HG03575 (cell line): Measurements from ENCODE around the gene WBP2NL.
"Not testable (repeated sequence)": the region's sequence is repeated elsewhere in the genome, so short reads cannot be mapped to it uniquely, and the experiment has no call there.

Experiments used
- ATAC-seq: cut with Tn5 transposase; IDR thresholded peaks from one replicate; pipeline ENCODE4 v1.9.1; 2021; ENCODE audit not compliant: unreplicated experiment, insufficient number of reproducible peaks, low FRiP score; ENCODE audit errors: extremely low read depth

Gene WBP2NL

DNA sequence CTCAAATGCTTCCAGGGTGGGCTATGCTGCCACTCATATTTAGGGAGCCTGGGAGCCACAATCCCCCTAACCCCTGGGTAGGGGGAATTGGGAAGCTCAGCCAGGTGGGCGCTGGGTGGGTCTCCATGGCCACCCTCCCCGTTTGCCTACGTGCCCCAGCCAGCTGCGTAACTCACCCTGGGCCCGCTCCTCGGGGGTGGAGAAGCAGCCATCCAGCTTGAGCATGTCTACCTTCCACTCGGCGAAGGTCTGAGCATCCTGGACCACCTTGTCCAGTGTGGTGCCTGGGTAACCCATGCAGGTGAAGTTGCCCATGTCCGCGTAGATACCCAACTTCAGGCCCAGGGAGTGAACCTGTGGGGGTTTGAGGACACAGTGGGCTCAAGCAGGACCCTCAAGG is 68.3 kb downstream of the WBP2NL start:
- no peak for ATAC-seq

DNA sequence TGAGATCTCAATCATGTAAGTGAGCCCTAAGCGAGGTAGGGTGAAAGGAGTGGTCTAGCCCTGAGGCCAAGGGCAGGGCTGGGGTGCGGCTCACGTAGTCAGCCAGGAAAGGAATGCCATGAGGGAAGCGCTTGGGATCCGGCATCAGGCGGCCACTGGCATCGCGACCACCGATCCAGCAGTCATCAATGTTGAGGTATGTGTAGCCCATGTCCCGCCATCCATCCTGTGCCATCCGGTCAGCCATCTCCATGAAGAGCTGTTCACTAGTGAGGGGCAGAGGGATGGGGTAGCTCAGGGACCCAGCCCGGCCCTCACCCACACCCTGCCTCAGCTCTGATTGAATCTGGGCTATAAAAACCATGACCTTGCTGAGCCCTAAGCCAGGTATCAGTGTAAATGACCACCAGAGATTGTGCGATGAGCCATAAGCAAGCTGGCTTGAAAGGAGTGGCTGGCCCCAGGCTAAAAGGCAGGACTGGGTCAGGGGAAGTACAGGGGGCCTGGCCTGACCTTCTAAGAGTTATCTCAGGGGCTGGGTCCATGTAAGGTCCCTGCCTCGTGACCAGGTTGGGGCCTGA is 69.2 kb downstream of the WBP2NL start:
- ATAC-seq, result no peak

DNA sequence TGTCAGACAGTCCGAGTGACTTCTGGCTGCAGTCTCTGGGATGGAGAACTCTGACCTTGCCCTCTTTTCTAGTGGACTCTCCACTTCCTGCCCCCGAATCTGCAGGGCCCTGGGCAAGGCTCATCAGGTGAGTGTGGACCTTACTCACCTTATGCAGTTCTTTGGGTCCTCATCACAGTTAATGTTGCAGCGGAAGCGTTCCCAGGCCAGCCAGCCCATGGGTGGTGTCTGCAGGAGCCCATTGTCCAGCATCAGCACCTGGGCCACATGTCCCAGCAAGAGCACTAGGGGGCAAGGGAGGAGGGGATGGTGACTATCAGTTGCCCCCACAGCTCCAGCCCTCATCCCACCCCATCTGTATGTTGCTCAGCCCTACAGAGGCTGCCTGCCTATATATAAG is 69.7 kb downstream of the WBP2NL start:
- no peak for ATAC-seq

DNA sequence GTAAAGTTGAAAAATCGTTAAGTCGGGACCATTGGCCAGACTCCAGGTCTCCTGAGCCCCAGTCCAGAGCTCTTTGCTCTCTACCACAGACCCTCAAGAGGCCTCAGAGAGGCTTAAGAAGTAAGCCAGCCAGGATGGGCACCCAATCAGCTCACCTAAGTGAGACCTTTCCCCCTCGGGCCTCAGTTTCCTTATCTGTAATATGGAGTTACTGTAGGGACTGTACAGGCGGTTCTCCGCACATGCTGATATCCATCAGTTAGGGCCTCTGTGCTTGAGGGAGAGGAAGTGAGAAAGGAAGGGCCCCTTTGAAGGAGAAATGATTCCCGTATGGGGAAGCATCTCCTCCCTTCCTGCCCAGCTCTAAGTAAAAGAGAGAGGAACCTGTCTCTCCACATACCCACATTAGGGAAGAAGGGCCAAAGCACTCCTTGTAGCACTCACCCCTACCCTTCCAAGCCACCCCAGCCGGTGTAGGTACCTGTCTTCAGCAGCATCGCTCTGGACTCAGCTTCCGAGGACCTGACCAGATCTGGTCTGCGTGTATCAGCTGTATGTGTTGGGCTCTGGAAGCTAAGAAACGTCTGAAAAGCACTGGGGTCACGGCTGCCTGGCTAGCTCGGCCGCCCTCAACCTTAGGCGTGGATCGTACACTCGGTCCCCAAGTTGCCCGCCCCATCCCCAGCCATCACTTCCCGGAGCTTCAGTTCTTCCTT is 71.4 kb downstream of the WBP2NL start:
- ATAC-seq, result no peak

DNA sequence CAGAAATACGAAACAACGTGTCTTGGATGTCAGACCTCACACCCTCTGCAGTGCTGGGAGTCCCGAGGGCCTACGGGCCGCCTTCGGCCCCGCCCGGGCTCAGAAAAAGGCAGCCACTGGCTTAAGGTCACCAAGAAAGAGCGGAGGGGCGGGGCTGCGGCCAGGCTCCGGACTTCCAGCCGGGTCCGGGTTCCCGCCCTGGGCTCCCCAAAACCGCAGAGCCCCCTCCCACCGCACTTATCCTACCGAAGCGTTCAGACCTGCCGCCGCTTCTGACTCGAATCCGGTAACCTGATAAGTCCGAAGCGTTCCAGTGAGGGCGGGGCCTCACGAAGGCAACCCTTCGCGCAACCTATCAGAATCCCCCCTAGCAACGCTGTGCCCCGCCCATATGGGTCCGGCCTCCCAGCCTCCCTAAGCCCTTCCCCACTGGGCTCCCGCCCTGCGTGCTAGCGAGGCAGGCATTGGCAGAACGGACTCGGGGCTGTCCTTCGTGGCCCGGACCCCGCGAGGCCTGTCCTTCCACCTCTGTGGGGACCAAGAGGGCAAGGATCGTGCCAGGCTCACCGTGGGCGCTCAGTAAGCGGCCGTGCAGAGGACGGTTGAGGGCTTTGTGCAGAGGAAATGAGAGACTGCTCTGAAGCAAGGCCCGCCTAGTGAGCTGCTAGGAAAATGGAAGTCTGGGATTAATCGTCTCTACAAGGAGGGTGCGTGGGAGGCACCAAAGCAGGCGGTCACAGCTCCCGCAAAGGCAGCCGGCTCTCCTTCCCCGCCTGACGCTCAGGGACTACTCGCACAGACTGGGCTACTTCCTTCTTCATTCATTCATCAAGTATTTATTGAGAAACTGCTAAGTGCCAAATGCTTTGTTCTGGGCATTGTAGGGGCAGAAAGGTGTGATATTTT is 72.2 kb downstream of the WBP2NL start, which contains the start of gene NAGA:
Gene NAGA, minus strand, starts transcription at position 296 of the 906 bp plus-strand sequence. CDS start 515 bp downstream, outside the sequence.
- no peak for ATAC-seq

DNA sequence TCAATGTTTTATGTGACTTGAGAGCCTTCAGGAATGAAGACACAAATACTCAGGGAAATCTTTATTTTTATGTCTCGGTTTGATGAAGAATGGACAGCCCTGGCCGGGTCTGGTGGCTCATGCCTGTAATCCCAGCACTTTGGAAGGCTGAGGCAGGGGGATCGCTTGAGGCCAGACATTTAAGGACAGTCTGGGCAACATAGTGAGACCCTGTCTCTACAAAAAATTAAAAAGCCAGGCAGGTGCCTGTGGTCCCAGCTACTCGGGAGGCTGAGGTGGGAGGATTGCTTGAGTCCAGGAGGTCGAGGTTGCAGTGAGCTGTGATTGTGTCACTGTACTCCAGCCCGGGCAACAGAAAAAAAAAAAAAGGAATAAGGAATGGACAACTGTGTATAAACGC is 72.9 kb downstream of the WBP2NL start:
- ATAC-seq, result not testable (repeated sequence)

DNA sequence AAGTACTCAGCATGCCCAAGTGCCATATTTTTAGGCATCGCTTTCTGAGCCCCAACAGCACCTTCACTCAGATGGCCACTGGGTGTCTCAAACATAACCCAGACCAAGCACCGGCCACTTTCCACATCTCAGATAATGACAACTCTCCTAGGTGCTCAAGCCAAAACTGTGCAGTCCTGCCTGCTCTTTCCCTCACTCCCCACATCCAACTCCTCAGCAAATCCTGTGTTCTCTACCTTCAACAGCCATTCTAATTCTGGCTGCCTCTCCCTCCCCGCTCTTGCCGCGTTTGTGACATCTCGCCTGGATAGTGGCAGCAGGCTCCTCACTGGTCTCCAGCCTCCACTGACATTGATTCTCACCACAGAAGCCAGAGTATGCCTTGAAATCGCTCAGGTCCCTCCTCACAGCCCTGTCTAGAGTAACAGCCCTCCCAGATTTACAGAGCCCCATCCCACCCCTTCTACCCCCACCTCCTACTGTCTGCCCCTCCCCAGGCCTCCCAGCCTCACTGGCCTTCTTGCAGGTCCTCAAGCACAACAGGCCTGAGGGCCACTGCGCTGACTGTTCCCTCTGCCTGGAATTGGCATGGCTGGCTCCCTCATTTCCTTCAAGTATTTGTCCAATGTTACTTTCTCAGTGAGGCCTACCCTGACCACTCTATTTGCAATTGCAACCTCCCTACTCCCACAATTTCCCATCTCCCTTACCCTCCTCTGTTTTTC is 74.2 kb downstream of the WBP2NL start:
- no peak for ATAC-seq

DNA sequence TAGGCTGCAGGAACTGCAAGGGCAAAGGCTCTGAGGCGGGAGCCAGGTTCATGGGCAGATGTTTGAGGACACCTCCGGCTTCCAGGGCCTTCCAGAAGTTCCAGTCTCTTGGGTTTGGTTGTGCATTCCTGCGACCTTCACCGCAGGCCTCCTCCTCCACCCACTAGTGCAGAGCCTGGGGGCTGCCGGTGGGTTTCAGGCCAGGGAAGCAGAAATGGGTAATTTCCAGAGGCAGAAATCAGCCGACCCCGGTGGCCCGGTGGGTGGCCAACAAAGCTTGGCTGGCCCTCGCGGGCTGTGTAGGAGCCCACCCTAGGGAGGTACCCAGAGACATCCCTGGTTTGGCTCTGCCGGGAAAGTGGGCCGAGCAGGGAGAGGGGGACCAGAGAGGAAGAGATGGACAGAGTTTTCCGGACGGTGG is 75.0 kb downstream of the WBP2NL start:
- no peak for ATAC-seq

DNA sequence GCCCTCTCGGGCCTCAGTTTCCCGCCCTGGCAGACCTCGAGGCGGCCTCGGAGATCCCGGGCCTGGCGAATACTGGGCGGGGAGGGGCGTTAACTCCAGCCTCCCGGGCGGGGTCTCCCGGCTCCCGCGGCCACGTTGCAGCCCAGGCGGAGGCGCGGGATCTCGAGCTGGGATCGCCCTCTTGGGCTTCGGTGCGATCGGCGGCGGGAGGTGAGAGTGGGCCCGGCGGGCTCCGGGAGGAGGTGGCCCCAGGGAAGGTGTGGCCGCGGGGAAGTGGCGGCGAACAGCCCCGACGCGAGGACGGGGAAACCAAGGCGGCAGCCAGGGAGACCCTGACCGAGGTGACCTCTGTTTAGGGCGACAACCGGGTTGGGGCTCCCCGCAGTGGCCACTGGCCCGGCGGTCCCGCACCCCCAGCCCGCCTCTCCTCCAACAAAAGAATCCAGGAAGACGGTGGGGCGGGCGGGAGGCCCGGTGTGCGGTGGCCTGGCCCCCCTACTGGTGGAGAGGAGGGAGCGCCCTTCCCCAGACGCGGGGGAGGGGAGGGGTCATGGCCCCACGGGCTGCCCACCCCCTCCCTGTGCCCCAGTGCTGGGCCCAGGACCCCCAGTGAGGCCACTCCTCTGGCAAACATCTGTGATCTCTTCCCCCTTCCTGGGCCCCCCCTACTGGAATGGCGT is 75.7 kb downstream of the WBP2NL start, which contains the start of gene PHETA2:
Gene PHETA2, plus strand, starts transcription at position 117 of the 680 bp plus-strand sequence. CDS start 3,046 bp downstream, outside the sequence.
- ATAC-seq, result no peak

DNA sequence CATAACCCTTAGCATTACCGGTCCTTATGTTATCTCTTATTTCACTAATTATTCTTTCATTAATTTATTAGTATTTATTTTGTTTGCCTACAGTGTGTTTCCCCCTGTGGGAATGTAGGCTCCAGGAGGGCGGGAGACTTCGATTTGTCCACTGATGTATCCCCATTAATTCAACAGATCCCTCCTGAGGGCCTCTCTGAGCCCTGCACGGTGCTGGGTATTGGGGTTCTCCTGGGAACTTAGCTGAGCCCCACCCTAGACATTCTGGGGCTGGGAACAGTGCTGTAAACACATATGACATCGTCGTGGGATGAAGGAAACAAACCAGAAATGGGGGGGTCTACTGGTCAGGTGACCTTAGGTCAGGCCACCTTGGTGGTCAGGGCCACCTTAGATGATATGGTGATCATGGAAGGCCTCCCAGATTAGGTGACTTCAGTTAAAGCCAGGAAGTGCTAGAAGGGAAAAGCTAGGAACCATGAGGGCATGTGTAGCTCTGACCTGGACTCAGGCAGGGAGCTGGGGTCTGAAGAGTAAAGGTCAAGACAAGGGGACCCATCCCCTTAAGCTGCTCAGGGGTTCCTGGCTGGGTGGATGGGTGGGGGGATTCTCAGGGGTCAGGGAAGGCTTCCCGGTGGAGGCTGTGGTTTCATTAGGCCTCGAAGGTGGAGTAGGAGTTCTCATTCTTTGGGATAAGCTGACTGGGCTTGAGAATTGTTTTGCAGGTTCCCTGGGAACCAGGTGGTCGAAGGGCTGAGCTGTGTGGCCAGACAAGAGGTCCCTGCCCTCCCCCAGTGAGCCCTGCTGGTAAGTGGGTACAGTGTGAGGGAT is 76.5 kb downstream of the WBP2NL start:
- no peak for ATAC-seq

DNA sequence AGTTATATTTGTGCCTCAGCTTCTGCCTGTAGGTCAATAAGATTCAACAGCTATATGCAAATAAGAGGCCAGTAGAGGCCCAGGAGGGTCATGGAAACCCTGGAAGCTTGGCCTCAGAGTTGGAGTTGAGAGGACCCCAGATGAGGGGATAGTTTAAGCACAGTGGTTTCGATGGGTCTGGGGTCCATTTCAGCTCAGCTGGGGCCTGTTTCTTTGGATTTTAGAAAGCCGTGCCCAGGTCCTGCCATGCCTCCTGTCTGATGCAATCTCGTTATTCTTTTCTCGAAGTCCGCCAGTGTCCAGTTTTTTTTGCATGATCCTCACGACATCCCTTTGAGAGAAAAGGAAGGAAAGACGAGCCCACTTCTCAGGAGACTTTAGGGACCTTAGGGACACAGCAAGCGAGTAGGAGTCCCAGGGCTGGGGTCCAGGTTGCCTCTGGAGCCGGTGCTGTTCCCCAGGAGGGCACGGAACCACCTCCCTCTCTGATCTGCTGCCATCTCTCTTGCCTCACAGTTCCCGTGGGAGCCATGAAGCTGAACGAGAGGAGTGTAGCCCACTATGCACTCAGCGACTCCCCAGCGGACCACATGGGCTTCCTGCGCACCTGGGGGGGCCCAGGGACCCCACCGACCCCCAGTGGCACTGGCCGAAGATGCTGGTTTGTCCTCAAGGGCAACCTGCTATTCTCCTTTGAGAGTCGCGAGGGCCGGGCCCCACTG is 78.3 kb downstream of the WBP2NL start:
- ATAC-seq, result no peak

DNA sequence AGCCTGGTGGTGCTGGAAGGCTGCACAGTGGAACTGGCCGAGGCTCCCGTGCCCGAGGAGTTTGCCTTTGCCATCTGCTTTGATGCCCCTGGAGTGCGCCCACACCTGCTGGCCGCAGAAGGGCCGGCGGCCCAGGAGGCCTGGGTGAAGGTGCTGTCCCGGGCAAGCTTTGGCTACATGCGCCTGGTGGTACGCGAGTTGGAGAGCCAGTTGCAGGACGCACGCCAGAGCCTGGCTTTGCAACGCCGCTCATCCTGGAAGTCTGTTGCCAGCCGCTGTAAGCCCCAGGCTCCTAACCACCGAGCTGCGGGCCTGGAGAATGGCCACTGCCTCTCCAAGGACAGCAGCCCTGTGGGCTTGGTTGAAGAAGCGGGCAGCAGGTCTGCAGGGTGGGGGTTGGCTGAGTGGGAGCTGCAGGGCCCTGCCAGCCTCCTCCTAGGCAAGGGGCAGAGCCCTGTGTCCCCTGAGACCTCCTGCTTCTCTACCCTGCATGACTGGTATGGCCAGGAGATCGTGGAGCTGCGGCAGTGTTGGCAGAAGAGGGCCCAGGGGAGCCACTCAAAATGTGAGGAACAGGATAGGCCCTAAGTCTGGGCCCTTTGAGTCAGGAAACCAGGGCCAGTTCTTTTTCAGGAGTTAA is 79.0 kb downstream of the WBP2NL start:
- no peak for ATAC-seq
